DND-41 (cell line): ENCODE results near the gene CHMP1A.

Experiments
- ATAC-seq: fragments of 200-7000 bp; cut with Tn5 transposase; 3 replicates; pipeline ENCODE4 v1.9.1; 2021; ENCODE audit warnings: low read depth; ENCODE audit not compliant: insufficient read depth
- DNase-seq: peaks from one replicate; pipeline ENCODE4 v3.0.0-alpha.2; 2020
- H2AFZ ChIP-seq: 2 replicates; pipeline ENCODE4 v1.6.0; 2012; ENCODE audit warnings: low read depth, low read length
- H3K27ac ChIP-seq: 2 replicates; pipeline ENCODE4 v1.5.1; 2012; ENCODE audit warnings: low read length, inconsistent platforms
- H3K27me3 ChIP-seq: fragments of 200-600 bp; sonication (generic); 2 replicates; pipeline ENCODE4 v1.6.0; 2012; ENCODE audit warnings: low read length, mild to moderate bottlenecking, inconsistent platforms; ENCODE audit not compliant: insufficient read depth, poor library complexity
- H3K36me3 ChIP-seq: 2 replicates; pipeline ENCODE4 v1.5.1; 2012; ENCODE audit warnings: low read length, inconsistent platforms; ENCODE audit not compliant: insufficient read depth
- H3K4me1 ChIP-seq: 2 replicates; pipeline ENCODE4 v1.5.1; 2012; ENCODE audit warnings: mild to moderate bottlenecking, low read length; ENCODE audit not compliant: insufficient read depth
- H3K4me2 ChIP-seq: 2 replicates; pipeline ENCODE4 v1.6.0; 2012; ENCODE audit warnings: mild to moderate bottlenecking, moderate library complexity, low read length, inconsistent platforms; ENCODE audit not compliant: insufficient read depth
- H3K4me3 ChIP-seq, 2 experiments: fragments of 200-600 bp in 1 of 2; shearing (Covaris generic) in 1 of 2; 2 replicates each; pipeline ENCODE4 v1.5.1; 2012 to 2016; ENCODE audit warnings: inconsistent platforms in 2 of 2, low read length in 2 of 2, mild to moderate bottlenecking in 2 of 2, low read depth in 1 of 2, moderate library complexity in 1 of 2
- H3K79me2 ChIP-seq: 2 replicates; pipeline ENCODE4 v1.6.0; 2012; ENCODE audit warnings: low read length, inconsistent platforms; ENCODE audit not compliant: insufficient read depth
- H3K9ac ChIP-seq: 2 replicates; pipeline ENCODE4 v1.6.0; 2012; ENCODE audit warnings: low read depth, mild to moderate bottlenecking, inconsistent platforms, low read length, moderate library complexity
- H3K9me3 ChIP-seq: 2 replicates; pipeline ENCODE4 v1.5.1; 2012; ENCODE audit warnings: low read length, moderate library complexity, mild to moderate bottlenecking, inconsistent platforms; ENCODE audit not compliant: insufficient read depth, severe bottlenecking
- H4K20me1 ChIP-seq: 2 replicates; pipeline ENCODE4 v1.6.0; 2012; ENCODE audit warnings: low read length; ENCODE audit not compliant: insufficient read depth
- CTCF ChIP-seq: IDR thresholded peaks from 2 replicates; pipeline ENCODE4 v1.5.1; 2012; ENCODE audit warnings: borderline replicate concordance, low read length, moderate library complexity, mild to moderate bottlenecking; ENCODE audit not compliant: poor library complexity, severe bottlenecking; ENCODE audit errors: extremely low read depth
- EZH2 ChIP-seq: IDR thresholded peaks from 3 replicates; pipeline ENCODE4 v1.6.1; 2012; ENCODE audit warnings: borderline replicate concordance, low read depth, mild to moderate bottlenecking, moderate library complexity, low read length, inconsistent platforms; ENCODE audit not compliant: severe bottlenecking

CHMP1A gene

DNA sequence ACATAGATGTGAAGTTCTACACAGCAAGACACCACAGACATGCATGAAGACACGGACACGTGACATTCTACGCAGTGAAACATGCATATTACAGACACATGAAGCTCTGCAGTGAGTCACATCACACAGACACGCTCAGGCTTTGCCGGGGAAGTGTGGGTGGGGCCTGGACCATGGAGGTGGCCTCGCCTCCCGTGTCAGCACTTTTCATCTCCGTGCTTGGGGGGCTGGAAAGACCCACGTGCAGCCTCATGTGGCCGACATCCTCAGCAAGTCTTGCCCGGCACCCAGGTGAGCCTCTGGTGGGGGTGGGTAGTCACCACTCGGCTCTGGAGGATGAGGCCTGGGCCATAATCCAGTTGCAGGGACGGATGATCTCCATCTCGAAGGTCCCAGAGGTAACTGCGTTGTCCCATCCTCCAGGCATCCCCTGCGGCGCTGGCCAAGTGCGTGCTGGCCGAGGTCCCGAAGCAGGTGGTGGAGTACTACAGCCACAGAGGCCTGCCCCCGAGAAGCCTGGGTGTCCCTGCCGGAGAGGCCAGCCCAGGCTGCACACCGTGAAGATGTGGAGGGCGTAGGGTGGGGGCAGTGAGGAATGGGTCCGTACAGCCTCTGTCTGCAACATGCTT, 61.3 kb downstream of the CHMP1A start:
- peaks cover 15% of the 10 kb centered on the region; the same call in 1 of the 2 replicates for H3K4me1 ChIP-seq
- H3K36me3 ChIP-seq, result peaks cover 9% of the 10 kb centered on the region
- H3K27me3 ChIP-seq, result no peaks in the 10 kb centered on the region
- no peaks in the 10 kb centered on the region for H4K20me1 ChIP-seq
- ATAC-seq (no peak), DNase-seq (no peak)
- TF ChIP-seq EZH2 (no peak), CTCF (no peak)
- H3K4me2 ChIP-seq, result no peak overlapping the region
- H3K9ac ChIP-seq, result no peak overlapping the region
- no peak overlapping the region for H3K4me3 ChIP-seq
- H3K27ac ChIP-seq, result no peak overlapping the region
- no peaks in the 10 kb centered on the region for H3K79me2 ChIP-seq
- no peak overlapping the region for H2AFZ ChIP-seq
- H3K9me3 ChIP-seq, result no peaks in the 10 kb centered on the region

DNA sequence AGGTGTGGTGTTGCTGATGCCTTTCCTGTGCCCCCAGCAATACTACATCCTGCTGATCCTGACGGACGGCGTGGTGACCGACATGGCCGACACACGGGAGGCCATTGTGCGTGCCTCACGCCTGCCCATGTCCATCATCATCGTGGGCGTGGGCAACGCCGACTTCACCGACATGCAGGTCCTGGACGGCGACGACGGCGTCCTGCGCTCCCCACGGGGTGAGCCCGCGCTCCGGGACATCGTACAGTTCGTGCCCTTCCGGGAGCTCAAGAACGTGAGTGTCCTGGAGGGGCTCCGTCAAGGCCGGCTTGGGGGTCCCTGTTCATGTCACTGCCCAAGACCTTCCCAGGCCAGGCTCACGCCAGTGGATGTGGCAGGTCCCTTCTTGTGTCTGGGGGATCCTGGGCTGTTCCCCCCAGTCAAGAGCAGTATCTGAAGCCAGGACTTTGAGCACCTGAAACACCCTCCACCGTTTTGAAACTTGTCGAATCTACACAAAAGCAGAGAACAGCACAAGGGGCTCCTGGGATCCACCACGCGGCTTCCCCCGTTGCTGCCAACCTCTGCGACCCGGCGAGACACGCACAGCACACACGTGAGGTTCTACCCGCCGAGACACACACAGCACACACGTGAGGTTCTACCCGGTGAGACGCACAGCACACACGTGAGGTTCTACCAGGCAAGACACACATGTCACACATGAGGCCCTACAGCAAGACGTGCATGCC, 62.0 kb downstream of the CHMP1A start:
- Histone ChIP-seq H3K79me2 (no peaks in the 10 kb centered on the region), H3K9me3 (no peaks in the 10 kb centered on the region), H4K20me1 (no peaks in the 10 kb centered on the region), H3K4me3 (no peak overlapping the region), H2AFZ (no peak overlapping the region), H3K27ac (no peak overlapping the region), H3K27me3 (no peaks in the 10 kb centered on the region), H3K36me3 (peaks cover 11% of the 10 kb centered on the region), H3K4me2 (no peak overlapping the region), H3K9ac (no peak overlapping the region), H3K4me1 (peaks cover 15% of the 10 kb centered on the region; the same call in 1 of the 2 replicates)
- ATAC-seq, result no peak
- DNase-seq, result no peak
- no peak for TF ChIP-seq EZH2
- no peak for TF ChIP-seq CTCF
